ENCODE results near the gene SH3BP2.

The SH3BP2 gene

DNA sequence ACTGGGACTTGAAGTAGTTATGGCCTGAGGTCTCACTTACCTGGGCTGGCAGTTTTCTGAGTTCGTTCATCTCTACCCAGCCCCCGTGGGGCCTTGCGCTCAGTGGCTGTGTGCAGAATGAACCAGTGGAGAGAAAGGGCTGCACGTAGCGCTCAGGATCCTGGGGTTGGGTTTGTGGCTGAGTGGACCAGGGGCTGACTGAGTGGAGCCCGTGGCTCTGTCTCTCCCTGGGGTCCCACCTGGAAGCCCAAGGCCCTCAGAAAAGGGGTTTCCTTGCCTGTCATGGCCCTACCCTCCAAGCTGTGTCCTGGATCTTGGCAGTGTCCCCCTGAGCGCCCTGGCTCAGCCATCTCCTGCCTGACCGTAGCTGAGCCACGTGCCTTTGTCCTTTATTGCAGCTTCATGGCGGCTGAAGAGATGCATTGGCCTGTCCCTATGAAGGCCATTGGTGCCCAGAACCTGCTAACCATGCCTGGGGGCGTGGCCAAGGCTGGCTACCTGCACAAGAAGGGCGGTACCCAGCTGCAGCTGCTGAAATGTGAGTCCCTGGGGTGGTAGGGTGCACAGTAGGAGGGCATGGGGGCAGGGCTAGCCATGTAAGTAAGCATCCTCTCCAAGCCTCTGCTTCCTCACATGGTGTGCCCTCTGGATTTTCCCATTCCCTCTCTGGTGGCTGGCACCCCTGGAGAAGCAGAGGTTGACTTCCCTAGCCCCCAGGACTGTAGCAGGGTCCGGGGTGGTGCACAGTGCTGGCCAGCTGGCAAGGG is 27.5 kb downstream of the SH3BP2 start:
- DNase-seq, result no peak

- no peak for DNase-seq
Measured at GRCh38 chr4:2822461-2823300, 29.8 kb downstream of the SH3BP2 start.

- DNase-seq, result no peak
Measured at GRCh38 chr4:2823301-2823670, 30.4 kb downstream of the SH3BP2 start.

DNA sequence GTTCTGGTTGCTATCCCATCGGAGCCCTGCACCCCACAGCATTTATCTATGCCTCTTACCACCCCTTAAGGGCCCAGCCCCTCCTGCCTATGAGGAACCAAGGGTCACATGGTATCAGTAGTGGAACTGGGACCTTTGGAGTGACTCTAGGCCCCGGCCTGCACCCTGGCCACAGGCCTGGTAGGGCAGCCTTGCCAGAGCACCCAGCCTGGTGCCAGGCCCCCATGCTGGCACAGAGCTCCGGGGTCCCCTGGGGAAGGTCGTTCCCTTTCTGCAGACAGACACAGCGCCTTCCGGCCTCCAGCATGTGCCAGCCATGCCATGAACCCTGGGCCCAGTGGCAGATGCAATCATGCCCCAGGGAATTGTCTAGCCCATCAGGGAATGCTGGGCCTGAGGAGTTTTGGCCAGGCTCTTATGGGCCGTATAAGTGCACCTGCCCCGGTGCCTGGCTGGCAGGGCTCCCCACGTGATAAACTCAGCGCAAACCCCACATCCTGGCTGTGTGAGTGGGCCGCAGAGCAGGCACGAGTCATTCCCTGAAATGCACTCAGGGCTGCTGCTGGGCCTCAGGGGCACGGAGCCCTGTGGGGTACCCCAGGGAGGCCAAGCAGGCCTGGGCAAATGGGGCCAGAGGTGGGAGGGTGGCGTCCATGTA is 30.9 kb downstream of the SH3BP2 start:
- DNase-seq, result no peak

DNA sequence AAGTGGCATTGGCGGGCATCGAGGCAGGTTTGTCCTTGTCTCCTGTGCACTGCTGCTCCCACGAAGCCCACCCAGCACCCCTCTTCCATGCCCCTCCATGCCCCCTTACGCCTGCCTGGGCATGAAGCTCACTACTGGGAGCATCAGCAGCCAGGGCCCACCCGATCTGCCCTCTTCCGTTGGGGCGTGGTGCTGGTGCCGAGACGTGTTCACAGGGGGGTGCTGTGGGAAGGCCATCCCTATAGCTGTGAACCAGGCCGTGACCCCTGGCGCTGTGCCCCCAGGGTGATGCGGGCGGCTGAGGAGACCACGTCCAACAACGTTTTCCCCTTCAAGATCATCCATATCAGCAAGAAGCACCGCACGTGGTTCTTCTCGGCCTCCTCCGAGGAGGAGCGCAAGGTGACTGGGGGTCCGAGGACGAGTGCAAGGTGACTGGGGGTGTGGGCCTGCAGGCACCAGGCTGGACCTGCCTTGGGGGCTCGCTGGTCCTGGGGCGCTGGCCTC is 31.5 kb downstream of the SH3BP2 start:
- no peak for DNase-seq

DNA sequence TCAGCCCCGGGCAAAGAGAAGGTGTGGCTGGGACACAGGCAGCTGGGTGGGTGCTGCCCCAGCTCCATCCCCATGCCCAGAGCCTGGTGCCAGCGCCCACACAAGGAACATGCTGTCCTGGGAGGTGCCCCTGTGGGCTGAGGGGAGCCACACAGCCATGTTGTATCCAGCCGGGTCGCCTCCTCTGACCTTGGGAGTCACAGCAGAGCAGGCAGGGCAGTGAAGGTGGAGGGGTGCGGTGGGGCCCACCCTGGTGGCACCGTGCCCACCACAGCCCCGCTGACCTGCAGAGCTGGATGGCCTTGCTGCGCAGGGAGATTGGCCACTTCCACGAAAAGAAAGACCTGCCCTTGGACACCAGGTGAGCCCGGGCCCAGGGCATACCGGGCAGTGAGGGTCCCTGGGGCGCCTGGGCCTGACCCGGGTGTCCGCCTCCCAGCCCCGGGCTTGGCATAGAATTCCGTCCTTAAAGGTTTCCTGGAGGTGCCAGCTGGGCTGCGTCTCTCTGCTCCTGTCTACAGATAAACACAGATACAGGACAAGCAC is 32.0 kb downstream of the SH3BP2 start:
- DNase-seq, result no peak

GRCh38 chr4:2825740-2826139 is 32.9 kb downstream of the SH3BP2 start:
- DNase-seq, result no peak

DNA sequence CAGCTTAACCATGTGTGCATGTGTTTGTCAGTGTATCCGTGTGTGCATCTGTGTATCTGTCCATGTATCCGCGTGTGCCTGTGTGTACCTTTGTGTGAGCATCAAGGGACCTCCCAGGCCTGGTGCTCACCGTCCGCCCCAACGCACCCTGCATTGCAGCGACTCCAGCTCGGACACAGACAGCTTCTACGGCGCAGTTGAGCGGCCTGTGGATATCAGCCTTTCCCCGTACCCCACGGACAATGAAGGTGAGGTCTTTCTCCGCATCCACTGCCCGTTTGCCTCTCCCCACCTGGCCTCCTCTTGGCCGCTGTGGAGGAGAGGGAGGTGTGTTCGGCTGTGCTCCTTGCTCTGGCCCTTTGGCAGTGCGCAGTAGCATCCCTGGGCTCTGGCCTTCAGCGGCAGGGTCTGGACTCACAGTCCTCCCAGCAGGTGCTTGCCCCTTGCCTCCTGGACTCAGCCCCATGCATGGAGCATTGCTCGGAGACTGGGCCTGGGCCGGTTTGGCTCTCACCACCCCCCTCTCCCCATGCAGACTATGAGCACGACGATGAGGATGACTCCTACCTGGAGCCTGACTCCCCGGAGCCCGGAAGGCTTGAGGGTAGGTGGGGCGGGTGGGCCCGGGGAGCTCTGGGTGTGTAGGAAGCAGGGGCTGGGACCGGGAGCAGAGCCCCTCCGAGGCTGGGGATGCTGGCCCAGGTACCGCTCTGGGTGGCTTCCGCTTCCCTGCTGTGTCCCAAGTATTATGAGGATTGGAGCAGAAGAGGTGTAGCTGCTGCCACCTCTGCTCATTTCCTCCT is 34.4 kb downstream of the SH3BP2 start:
- DNase-seq, result no peak

GRCh38 chr4:2827874-2828751 is 35.2 kb downstream of the SH3BP2 start:
- no peak for DNase-seq

GRCh38 chr4:2828758-2829181 is 35.9 kb downstream of the SH3BP2 start:
- no peak for DNase-seq

- DNase-seq, result no peak
Measured at GRCh38 chr4:2829321-2829932, 36.5 kb downstream of the SH3BP2 start.

DNA sequence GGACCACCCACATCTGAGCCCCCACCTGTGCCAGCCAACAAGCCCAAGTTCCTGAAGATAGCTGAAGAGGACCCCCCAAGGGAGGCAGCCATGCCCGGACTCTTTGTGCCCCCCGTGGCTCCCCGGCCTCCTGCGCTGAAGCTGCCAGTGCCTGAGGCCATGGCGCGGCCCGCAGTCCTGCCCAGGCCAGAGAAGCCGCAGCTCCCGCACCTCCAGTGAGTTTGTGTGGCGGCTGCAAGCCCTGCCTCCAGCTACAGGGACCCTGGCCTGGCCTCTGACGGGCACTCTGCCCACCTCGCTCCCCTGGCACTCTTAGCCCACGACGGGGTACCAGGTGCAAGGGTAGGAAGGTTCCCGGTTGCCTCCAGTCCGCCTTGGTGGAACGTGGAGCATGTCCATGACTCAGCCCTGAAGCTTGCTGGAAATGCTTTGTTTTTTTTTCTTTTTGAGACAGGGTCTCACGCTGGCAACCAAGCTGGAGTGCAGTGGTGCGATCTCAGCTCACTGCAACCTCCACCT is 37.1 kb downstream of the SH3BP2 start:
- DNase-seq, result no peak

- no peak for DNase-seq
Measured at GRCh38 chr4:2830632-2831610, 38.0 kb downstream of the SH3BP2 start.

GRCh38 chr4:2831611-2832308 is 38.9 kb downstream of the SH3BP2 start:
- DNase-seq, result no peak

DNA sequence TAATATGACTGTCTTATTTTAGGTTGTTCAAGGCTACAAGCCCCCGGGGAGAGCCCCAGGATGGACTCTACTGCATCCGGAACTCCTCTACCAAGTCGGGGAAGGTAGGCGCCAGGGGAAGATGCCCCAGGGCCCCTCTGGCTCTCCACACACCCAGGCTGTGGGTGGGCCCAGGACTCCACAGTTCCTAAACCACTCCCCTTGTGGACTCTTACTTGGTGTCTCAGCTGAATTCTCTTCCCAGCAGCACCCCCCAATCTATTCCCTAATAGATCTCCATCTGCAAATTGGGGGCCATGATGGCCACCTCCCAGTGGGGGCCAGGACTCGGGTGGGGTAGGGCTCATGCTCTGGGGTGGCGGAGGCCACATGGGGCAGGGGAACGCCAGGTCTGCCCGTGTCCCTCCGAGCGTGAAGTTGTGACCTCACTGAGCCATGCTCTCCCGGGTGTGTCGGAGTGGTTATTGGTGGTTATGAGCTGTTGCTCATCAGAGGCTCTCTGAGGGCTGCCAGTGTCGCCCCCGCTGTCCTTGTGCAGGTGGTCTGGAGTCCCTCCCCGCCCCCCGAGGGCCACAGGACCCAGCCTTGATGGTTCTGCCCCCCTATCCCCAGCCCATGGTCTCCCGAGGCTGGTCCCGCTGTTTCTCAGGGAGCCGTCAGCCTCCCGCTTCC is 39.6 kb downstream of the SH3BP2 start:
- no peak for DNase-seq

DNA sequence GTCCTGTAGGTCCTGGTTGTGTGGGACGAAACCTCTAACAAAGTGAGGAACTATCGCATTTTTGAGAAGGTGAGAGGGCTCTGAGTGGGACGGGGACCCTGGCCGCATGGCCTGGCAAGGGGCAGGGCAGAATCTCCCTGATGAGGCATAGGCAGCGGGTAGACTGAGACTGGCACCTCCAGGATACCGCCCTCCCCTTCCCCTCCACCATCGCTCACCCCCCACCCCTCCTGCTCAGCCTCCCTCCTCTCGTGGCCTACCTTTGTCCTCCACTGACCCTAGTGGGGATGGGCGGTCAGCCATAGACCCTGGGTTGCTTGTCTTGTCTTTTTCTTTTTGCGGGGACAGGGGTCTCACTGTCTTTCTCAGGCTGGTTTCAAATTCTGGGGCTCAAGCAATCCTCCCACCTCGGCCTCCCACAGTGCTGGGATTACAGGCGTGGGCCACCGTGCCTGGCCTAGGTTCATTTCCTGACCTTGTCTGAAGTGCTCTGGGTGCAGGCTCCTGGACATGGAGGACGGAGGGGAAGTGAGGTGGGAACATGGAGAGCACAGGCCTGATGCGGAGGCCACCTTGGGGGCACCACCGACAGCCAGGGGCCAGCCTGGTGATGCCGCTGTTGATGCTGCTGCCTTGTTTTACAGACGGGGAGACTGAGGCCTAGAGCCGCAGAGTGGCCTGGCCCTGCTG is 40.2 kb downstream of the SH3BP2 start:
- DNase-seq, result no peak

GRCh38 chr4:2833671-2834000 is 40.8 kb downstream of the SH3BP2 start:
- no peak for DNase-seq

Measured in stimulated activated CD4-positive, alpha-beta T cell treated with anti-CD3 and anti-CD28 coated beads, Interleukin-2, amount 100 ng/mL, for 48 hours (primary cell).